Subcutaneous abdominal adipose tissue (tissue), 5 donors: ENCODE measurements around the gene ACVR1C.

Experiments used
- H3K27ac ChIP-seq: one replicate; pipeline ENCODE4 v1.7.0; 2013; ENCODE audit warnings: low read depth, mild to moderate bottlenecking, inconsistent platforms, low read length, moderate library complexity
- H3K27me3 ChIP-seq, 5 donors: one replicate each; pipeline ENCODE4 v1.7.0; 2013; ENCODE audit warnings: low read length in 5 of 5, inconsistent platforms in 1 of 5; ENCODE audit not compliant: control insufficient read depth in 5 of 5, insufficient read depth in 4 of 5
- H3K36me3 ChIP-seq, 5 donors: one replicate each; pipeline ENCODE4 v1.7.0; 2013; ENCODE audit warnings: low read length in 5 of 5; ENCODE audit not compliant: control insufficient read depth in 5 of 5, insufficient read depth in 5 of 5
- H3K4me1 ChIP-seq, 5 donors: one replicate each; pipeline ENCODE4 v1.7.0; 2013; ENCODE audit warnings: low read length in 5 of 5, mild to moderate bottlenecking in 3 of 5, moderate library complexity in 1 of 5; ENCODE audit not compliant: control insufficient read depth in 5 of 5, insufficient read depth in 5 of 5
- H3K4me3 ChIP-seq, 5 donors: one replicate each; pipeline ENCODE4 v1.7.0; 2013; ENCODE audit warnings: low read length in 5 of 5, low read depth in 1 of 5
- H3K9ac ChIP-seq, 5 donors: one replicate each; pipeline ENCODE4 v1.7.0; 2013; ENCODE audit warnings: low read length in 5 of 5, mild to moderate bottlenecking in 4 of 5, moderate library complexity in 3 of 5
- H3K9me3 ChIP-seq, 5 donors: one replicate each; pipeline ENCODE4 v1.7.0; 2013; ENCODE audit warnings: low read length in 5 of 5; ENCODE audit not compliant: control insufficient read depth in 5 of 5
- donor health status: healthy.
- donor health status: healthy.
- donor health status: healthy.
- donor health status: healthy.
- donor health status: healthy.

Gene ACVR1C

GRCh38 chr2:157627594-157628476 lies 829 bp downstream of the ACVR1C start:
- Histone ChIP-seq H3K9me3 (no peaks in the 10 kb centered on the region), H3K4me1 (peaks cover 0 to 35% (median 15%) of the 10 kb centered on the region in 5 donors), H3K36me3 (no peaks in the 10 kb centered on the region), H3K9ac (peak overlapping the region in 3 of 5 donors; percentile 23 to 68 (median 27)), H3K4me3 (peak overlapping the region; percentile 64 to 82 (median 77)), H3K27me3 (peaks cover 0 to 3% (median 0%) of the 10 kb centered on the region in 5 donors), H3K27ac (peak overlapping the region; percentile 67)

DNA sequence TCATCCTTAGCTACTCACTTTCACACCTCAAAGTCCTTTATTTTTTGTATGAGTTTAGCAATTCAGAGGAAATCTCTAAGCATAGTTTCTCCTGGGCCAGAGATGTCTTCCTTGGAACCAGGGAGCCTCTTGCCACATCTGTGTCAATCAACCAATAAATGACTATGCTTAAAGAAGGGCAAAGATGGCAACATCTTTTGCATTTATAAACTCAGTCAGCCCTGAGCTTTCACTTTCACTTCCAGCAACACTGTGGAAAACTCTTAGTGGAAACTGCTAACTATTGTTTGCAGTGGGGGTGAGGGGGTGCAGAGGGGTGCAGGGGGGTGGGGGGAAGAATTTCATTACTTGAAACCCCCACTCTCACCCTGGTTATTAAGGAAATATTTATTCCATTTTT lies 3.4 kb downstream of the ACVR1C start:
- Histone ChIP-seq H3K36me3 (no peaks in the 10 kb centered on the region), H3K27me3 (peaks cover 0 to 3% (median 0%) of the 10 kb centered on the region in 5 donors), H3K27ac (peak overlapping the region; percentile 67), H3K4me3 (no peak overlapping the region), H3K4me1 (peaks cover 0 to 35% (median 15%) of the 10 kb centered on the region in 5 donors), H3K9me3 (peaks cover 0 to 3% (median 0%) of the 10 kb centered on the region in 5 donors), H3K9ac (no peak overlapping the region)

- H3K9ac ChIP-seq = no peak overlapping the region
- peaks cover 0 to 10% (median 0%) of the 10 kb centered on the region in 5 donors for H3K4me1 ChIP-seq
- H3K27ac ChIP-seq = no peak overlapping the region
- H3K36me3 ChIP-seq = no peaks in the 10 kb centered on the region
- no peaks in the 10 kb centered on the region for H3K27me3 ChIP-seq
- H3K4me3 ChIP-seq = no peak overlapping the region
- H3K9me3 ChIP-seq = peaks cover 0 to 7% (median 0%) of the 10 kb centered on the region in 5 donors
Measured at GRCh38 chr2:157620956-157621355, 7.7 kb downstream of the ACVR1C start.

DNA sequence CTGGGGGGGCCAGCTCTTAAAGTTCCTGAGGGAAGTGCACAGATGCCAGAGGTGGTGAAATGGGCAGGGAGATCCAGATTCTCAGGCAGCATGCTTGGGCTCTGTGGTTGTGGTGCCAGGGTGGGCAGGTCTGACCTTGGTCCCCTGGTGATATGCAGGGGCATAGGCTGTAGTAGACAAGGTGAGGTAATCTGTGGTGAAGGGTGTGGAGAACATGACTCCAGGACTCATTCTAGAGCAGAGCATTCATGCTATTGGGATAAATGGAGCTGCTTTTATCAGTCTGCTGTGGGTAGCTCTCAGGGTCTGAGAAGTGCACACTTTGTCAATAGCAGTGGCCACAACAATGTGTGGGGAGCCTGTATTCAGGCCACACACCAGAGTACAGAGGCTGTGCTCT lies 16.9 kb downstream of the ACVR1C start:
- peaks cover 0 to 9% (median 0%) of the 10 kb centered on the region in 5 donors for H3K36me3 ChIP-seq
- no peak overlapping the region for H3K9ac ChIP-seq
- no peaks in the 10 kb centered on the region for H3K4me1 ChIP-seq
- no peak overlapping the region for H3K27ac ChIP-seq
- no peak overlapping the region for H3K4me3 ChIP-seq
- H3K9me3 ChIP-seq = peaks cover 0 to 12% (median 8%) of the 10 kb centered on the region in 5 donors
- no peaks in the 10 kb centered on the region for H3K27me3 ChIP-seq

DNA sequence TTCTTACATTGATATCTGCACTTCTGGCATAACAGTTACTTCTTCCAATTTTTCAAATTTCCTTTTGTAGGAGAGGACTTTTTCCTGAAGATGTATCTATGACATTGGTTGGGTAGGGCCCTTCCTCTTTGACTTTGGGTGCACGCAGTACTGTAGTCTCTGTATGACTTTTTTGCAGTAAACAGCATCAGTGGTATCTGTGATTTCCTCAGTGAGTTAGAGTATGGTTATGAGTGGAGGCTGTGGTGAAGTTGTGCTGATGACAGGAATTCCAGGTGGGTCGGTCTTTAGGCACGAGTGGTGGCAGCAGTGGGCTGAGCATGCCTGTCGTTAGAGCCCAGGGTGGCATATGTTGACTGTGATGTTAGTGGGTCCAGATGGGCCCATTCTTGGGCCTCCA lies 17.6 kb downstream of the ACVR1C start:
- Histone ChIP-seq H3K4me3 (no peak overlapping the region), H3K27me3 (no peaks in the 10 kb centered on the region), H3K36me3 (peaks cover 0 to 9% (median 0%) of the 10 kb centered on the region in 5 donors), H3K4me1 (no peaks in the 10 kb centered on the region), H3K9me3 (peaks cover 0 to 12% (median 6%) of the 10 kb centered on the region in 5 donors), H3K27ac (no peak overlapping the region), H3K9ac (no peak overlapping the region)

GRCh38 chr2:157606534-157606933 lies 22.1 kb downstream of the ACVR1C start:
- Histone ChIP-seq H3K4me3 (no peak overlapping the region), H3K9ac (no peak overlapping the region), H3K27me3 (no peaks in the 10 kb centered on the region), H3K27ac (no peak overlapping the region), H3K36me3 (peaks cover 0 to 3% (median 0%) of the 10 kb centered on the region in 5 donors), H3K4me1 (no peaks in the 10 kb centered on the region), H3K9me3 (peaks cover 0 to 2% (median under 1%) of the 10 kb centered on the region in 5 donors)

- Histone ChIP-seq H3K36me3 (no peaks in the 10 kb centered on the region), H3K27me3 (no peaks in the 10 kb centered on the region), H3K4me3 (no peak overlapping the region), H3K9me3 (no peaks in the 10 kb centered on the region), H3K9ac (no peak overlapping the region), H3K4me1 (no peaks in the 10 kb centered on the region), H3K27ac (no peak overlapping the region)
Measured at GRCh38 chr2:157603198-157603597, 25.5 kb downstream of the ACVR1C start.

GRCh38 chr2:157601807-157602206 lies 26.9 kb downstream of the ACVR1C start:
- H3K9ac ChIP-seq = no peak overlapping the region
- no peaks in the 10 kb centered on the region for H3K9me3 ChIP-seq
- H3K36me3 ChIP-seq = no peaks in the 10 kb centered on the region
- no peak overlapping the region for H3K4me3 ChIP-seq
- H3K27me3 ChIP-seq = peaks cover 0 to 3% (median 0%) of the 10 kb centered on the region in 5 donors
- H3K4me1 ChIP-seq = peaks cover 0 to 4% (median 4%) of the 10 kb centered on the region in 5 donors
- H3K27ac ChIP-seq = no peak overlapping the region

- H3K27me3 ChIP-seq = peaks cover 0 to 3% (median 0%) of the 10 kb centered on the region in 5 donors
- peaks cover 0 to 20% (median 6%) of the 10 kb centered on the region in 5 donors for H3K4me1 ChIP-seq
- H3K9me3 ChIP-seq = no peaks in the 10 kb centered on the region
- no peak overlapping the region for H3K27ac ChIP-seq
- peak overlapping the region; percentile 38 to 74 (median 63) for H3K4me3 ChIP-seq
- H3K36me3 ChIP-seq = no peaks in the 10 kb centered on the region
- peak overlapping the region in 2 of 5 donors; percentile 46 to 47 for H3K9ac ChIP-seq
Measured at GRCh38 chr2:157596992-157597681, 31.5 kb downstream of the ACVR1C start.

DNA sequence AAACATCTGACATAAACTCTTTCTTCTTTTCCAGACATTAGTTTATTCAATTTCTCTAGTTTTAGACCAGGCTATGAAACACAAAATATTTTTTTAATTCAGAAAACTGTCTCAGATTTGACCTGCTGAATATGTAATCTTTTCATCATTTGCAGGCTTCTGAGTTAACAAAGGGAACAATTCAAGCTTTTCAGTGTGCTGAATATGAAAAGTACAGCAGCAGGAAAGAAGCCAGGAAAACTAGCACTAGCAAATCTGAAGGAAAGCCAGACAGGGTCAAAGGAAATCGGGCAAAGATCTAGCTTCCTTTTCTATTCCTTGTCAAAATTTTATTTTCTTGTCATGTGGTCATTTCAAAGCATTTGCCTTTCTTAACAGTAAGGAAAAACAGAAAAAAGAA lies 35.3 kb downstream of the ACVR1C start:
- Histone ChIP-seq H3K4me3 (no peak overlapping the region), H3K36me3 (no peaks in the 10 kb centered on the region), H3K27me3 (peaks cover 0 to 3% (median 0%) of the 10 kb centered on the region in 5 donors), H3K9me3 (no peaks in the 10 kb centered on the region), H3K9ac (no peak overlapping the region), H3K27ac (peak overlapping the region; percentile 77), H3K4me1 (peaks cover 0 to 28% (median 6%) of the 10 kb centered on the region in 5 donors)
